GM06990 (cell line): ENCODE data around the gene PIP5K1B.
"Not testable (repeated sequence)": the region's sequence is repeated elsewhere in the genome, so short reads cannot be mapped to it uniquely, and the experiment has no call there.

Source experiments
- DNase-seq: peaks from one replicate; pipeline ENCODE4 v3.0.0-alpha.2; 2011; ENCODE audit not compliant: insufficient read length; ENCODE audit errors: extremely low read depth
- H3K27me3 ChIP-seq: replicated peaks from 2 replicates; pipeline ENCODE4 v1.6.0; 2011; ENCODE audit warnings: low read length; ENCODE audit not compliant: control insufficient read depth, insufficient read depth
- H3K36me3 ChIP-seq: 2 replicates; pipeline ENCODE4 v1.5.1; 2011; ENCODE audit warnings: low read length; ENCODE audit not compliant: control insufficient read depth, insufficient read depth
- H3K4me3 ChIP-seq: replicated peaks from 2 replicates; pipeline ENCODE4 v1.5.1; 2011; ENCODE audit warnings: low read depth, mild to moderate bottlenecking, control low read depth, low read length
- TF ChIP-seq, protein P1 (sequence below): IDR thresholded peaks from 2 replicates; pipeline ENCODE4 v1.5.1; 2011; ENCODE audit warnings: low read length, control low read depth, mild to moderate bottlenecking, inconsistent platforms; ENCODE audit not compliant: insufficient read depth, poor library complexity, severe bottlenecking

The PIP5K1B gene

DNA sequence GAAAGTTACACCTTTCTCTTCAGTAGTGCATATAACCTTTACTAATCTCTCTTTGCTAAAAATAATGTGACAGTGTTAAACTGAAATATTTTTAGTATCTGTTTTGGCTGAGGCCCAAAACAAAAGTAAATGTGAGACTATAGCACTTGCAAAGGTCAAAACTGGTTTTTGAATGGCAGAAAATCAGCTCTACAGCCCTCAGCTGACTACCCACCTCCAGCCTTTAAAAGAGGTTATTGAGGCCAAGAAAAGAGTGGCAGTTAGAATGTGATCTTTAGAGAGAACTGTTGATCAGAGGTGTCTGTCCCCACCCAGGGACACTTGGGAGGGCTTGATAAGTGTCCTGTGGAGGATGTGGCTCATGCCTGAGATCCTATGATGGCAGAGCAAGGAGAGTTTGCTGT, 278.0 kb downstream of the PIP5K1B start:
- no peak for DNase-seq
- Histone ChIP-seq H3K36me3 (no peaks in the 10 kb centered on the region), H3K27me3 (no peaks in the 10 kb centered on the region), H3K4me3 (no peak overlapping the region)
- TF ChIP-seq, protein P1, sequence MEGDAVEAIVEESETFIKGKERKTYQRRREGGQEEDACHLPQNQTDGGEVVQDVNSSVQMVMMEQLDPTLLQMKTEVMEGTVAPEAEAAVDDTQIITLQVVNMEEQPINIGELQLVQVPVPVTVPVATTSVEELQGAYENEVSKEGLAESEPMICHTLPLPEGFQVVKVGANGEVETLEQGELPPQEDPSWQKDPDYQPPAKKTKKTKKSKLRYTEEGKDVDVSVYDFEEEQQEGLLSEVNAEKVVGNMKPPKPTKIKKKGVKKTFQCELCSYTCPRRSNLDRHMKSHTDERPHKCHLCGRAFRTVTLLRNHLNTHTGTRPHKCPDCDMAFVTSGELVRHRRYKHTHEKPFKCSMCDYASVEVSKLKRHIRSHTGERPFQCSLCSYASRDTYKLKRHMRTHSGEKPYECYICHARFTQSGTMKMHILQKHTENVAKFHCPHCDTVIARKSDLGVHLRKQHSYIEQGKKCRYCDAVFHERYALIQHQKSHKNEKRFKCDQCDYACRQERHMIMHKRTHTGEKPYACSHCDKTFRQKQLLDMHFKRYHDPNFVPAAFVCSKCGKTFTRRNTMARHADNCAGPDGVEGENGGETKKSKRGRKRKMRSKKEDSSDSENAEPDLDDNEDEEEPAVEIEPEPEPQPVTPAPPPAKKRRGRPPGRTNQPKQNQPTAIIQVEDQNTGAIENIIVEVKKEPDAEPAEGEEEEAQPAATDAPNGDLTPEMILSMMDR: no peak

DNA sequence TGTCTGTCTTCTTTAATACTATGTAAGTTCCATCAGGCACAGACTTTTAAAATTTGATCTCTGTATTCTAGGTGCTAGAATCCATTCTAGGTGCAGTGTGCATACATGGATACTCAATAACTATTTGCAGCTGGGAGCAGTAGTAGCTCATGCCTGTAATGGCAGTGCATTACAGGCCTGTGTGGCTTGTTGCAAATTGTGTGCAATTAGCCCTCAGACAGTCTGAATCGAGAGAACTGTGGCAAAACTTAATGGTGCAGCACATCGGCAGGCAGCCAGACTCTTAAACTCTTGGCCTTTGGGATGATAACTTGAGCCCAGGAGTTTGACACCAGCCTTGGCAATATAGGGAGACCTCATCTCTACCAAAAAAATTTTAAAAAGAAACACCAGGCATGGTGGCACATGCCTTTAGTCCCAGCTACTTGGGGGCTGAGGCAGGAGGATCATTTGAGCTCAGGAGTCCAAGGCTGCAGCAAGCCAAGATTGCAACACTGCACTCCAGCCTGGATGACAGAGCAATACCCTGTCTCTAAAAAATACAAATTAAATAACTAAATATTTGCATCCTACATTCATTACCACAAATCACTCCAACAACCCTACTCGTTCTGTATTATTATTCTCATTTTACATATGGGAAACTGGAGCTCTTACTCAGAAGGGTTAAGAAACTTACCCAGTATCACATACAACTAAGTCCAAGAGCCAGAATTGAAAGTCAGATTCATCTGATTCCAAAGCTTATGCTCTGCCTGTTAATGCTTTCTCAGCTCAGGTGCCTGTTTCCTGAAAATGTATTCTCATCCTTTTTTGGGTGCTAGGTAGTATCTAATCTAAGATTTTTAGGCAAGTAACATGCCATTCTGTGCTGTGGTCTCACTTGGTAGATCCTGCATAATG, 278.7 kb downstream of the PIP5K1B start:
- Histone ChIP-seq H3K4me3 (no peak overlapping the region), H3K36me3 (no peaks in the 10 kb centered on the region), H3K27me3 (no peaks in the 10 kb centered on the region)
- no peak for DNase-seq
- TF ChIP-seq, protein P1: no peak

DNA sequence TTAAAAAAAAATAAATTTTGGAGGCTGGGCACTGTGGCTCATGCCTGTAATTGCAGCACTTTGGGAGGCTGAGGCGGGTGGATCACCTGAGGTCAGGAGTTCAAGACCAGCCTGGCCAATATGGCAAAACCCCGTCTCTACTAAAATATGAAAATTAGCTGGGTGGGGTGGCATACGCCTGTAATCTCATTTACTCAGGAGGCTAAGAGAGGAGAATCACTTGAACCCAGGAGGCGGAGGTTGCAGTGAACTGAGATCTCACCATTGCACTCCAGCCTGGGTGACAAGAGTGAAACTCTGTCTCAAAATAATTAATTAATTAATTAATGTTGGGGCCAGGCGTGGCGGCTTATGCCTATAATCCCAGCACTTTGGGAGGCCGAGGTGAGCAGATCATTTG, 281.9 kb downstream of the PIP5K1B start:
- H3K4me3 ChIP-seq, H3K27me3 ChIP-seq, DNase-seq, H3K36me3 ChIP-seq: not testable (repeated sequence)

DNA sequence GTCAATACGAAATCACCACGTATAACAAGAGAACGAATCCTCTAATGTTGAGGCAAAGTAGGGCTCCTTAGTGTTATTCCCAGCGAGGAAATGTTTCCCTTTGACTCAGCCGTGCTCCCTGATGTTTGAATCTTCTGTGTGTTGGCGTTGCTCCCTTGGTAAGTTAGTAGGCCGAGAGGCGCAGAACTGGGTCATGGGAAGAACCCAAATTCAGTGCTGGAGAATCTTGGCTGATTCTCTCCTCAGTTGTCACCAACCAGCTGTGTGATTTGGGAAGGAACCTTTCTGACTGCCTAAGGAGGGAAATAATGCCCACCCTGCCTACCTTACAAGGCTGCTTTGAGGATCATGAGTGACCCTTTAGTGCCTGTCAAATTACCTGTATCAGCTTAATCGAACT, 286.4 kb downstream of the PIP5K1B start:
- H3K36me3 ChIP-seq: peaks cover 1% of the 10 kb centered on the region
- H3K27me3 ChIP-seq: no peaks in the 10 kb centered on the region
- TF ChIP-seq, protein P1: no peak
- H3K4me3 ChIP-seq: no peak overlapping the region
- no peak for DNase-seq

DNA sequence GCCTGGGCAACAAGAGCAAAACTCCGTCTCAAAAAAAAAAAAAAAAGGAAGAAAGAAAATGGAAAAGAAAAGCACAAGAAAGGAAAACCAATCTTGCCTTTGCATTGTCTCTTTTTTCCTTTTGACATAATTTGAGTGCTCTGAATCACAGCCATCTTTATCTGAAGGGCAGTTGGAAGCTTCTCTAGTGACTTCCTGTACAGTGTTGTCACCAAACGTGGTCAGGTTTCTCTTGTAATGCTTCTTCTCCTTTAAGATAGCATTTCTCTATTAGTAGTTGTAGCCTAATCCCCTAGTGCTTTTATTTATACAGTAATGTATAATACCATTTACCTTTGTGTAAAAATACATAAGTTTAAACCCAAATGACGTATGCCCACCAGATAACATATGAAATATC, 290.7 kb downstream of the PIP5K1B start:
- Histone ChIP-seq H3K4me3 (no peak overlapping the region), H3K27me3 (no peaks in the 10 kb centered on the region), H3K36me3 (no peaks in the 10 kb centered on the region; the same call in 1 of the 2 replicates)
- no peak for DNase-seq
- TF ChIP-seq, protein P1: no peak

DNA sequence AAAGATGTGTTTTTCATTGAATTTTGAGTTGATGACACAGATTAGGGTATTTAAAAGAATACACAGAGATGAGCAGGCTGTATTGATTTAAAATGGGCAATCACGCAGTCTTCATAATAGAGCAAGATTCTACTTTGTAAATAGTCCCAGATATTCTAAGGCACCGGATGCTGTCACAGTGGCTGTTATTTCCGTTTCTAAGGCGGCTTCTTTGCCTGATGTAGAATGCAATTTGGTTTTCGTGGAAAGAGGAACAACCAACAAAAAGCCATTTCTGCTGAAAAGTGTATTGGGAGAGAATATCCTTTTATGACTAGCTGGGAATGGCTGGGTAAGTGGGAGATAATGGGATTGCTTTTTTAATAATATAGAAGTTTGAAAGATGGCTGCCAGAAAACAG, 291.4 kb downstream of the PIP5K1B start:
- no peak for DNase-seq
- H3K36me3 ChIP-seq: no peaks in the 10 kb centered on the region; the same call in 1 of the 2 replicates
- no peaks in the 10 kb centered on the region for H3K27me3 ChIP-seq
- no peak overlapping the region for H3K4me3 ChIP-seq
- TF ChIP-seq, protein P1: no peak
